Activated naive CD8-positive, alpha-beta T cell treated with anti-CD3 and anti-CD28 coated beads, Interleukin-2, amount 10 ng/mL, durations not matched to agents 7 days and 5 days (primary cell): ENCODE measurements around the gene SDC4. TPM values are rescaled to one million over a fixed set of nuclear protein-coding genes. Genes with fewer than 3 reads are reported as not detected.

Experiments used
- ATAC-seq: fragments of 150-1000 bp; cut with Tn5 transposase; one replicate; pipeline ENCODE4 v1.10.0; 2021; ENCODE audit warnings: low read depth, moderate library complexity
- POLR2A ChIA-PET: fragments of 350-600 bp; sonication (Branson Sonifier 250); formaldehyde crosslinking; loops from one replicate; lab custom pipeline; 2021; ENCODE audit warnings: antibody characterized with exemption; lab: Charles Lee
- DNase-seq: peaks from one replicate; pipeline ENCODE4 v3.0.0; 2021
- H3K27ac Mint-ChIP-seq: one replicate; pipeline ENCODE4 v1.8.0; 2022; ENCODE audit warnings: mild to moderate bottlenecking, mixed read lengths
- H3K27me3 Mint-ChIP-seq: one replicate; pipeline ENCODE4 v1.8.0; 2022; ENCODE audit warnings: mild to moderate bottlenecking, moderate library complexity, mixed read lengths
- H3K36me3 Mint-ChIP-seq: one replicate; pipeline ENCODE4 v1.8.0; 2021; ENCODE audit warnings: mild to moderate bottlenecking, mixed read lengths
- H3K4me1 Mint-ChIP-seq: one replicate; pipeline ENCODE4 v1.8.0; 2021; ENCODE audit warnings: mixed read lengths
- H3K4me3 Mint-ChIP-seq: one replicate; pipeline ENCODE4 v1.8.0; 2022; ENCODE audit warnings: mild to moderate bottlenecking, moderate library complexity, mixed read lengths
- H3K9me3 Mint-ChIP-seq: one replicate; pipeline ENCODE4 v1.8.0; 2021; ENCODE audit warnings: mixed read lengths
- total RNA-seq, 2 experiments: library from RNA; stranded (reverse); gene quantifications; one replicate each; pipeline ENCODE4 v1.2.3, GENCODE V29; 2021

SDC4 gene
- total RNA-seq, 2 experiments from 2014 or later: 7.0 to 7.1 TPM

- H3K4me1 Mint-ChIP-seq: no peaks in the 10 kb centered on the region
- no peaks in the 10 kb centered on the region for H3K9me3 Mint-ChIP-seq
- no peak overlapping the region for H3K27ac Mint-ChIP-seq
- peaks cover 2% of the 10 kb centered on the region for H3K36me3 Mint-ChIP-seq
- H3K4me3 Mint-ChIP-seq: no peak overlapping the region
- POLR2A ChIA-PET: no interaction called here
- DNase-seq (no peak), ATAC-seq (no peak)
- no peaks in the 10 kb centered on the region for H3K27me3 Mint-ChIP-seq
Observed at GRCh38 chr20:45337367-45338120, 10.7 kb downstream of the SDC4 start.

- H3K27ac Mint-ChIP-seq: no peak overlapping the region
Observed at GRCh38 chr20:45336530-45337366, 11.5 kb downstream of the SDC4 start.

GRCh38 chr20:45330476-45330875, 17.7 kb downstream of the SDC4 start:
- ATAC-seq (no peak), DNase-seq (no peak)
- peaks cover 2% of the 10 kb centered on the region for H3K36me3 Mint-ChIP-seq
- H3K4me3 Mint-ChIP-seq: no peak overlapping the region
- no peaks in the 10 kb centered on the region for H3K27me3 Mint-ChIP-seq
- POLR2A ChIA-PET: no interaction called here
- H3K27ac Mint-ChIP-seq: no peak overlapping the region
- H3K4me1 Mint-ChIP-seq: no peaks in the 10 kb centered on the region
- H3K9me3 Mint-ChIP-seq: no peaks in the 10 kb centered on the region

More at GRCh38 chr20:45336530-45337366, 11.5 kb downstream of the SDC4 start:
- no peaks in the 10 kb centered on the region for H3K27me3 Mint-ChIP-seq
- ATAC-seq: no peak
- no peaks in the 10 kb centered on the region for H3K9me3 Mint-ChIP-seq
- no peak for DNase-seq
- H3K36me3 Mint-ChIP-seq: peaks cover 2% of the 10 kb centered on the region
- no peaks in the 10 kb centered on the region for H3K4me1 Mint-ChIP-seq
- no peak overlapping the region for H3K4me3 Mint-ChIP-seq
- POLR2A ChIA-PET: no interaction called here

- Mint-ChIP-seq H3K27me3 (no peaks in the 10 kb centered on the region), H3K27ac (no peak overlapping the region), H3K9me3 (no peaks in the 10 kb centered on the region), H3K4me1 (no peaks in the 10 kb centered on the region), H3K4me3 (no peak overlapping the region), H3K36me3 (peaks cover 2% of the 10 kb centered on the region)
- no peak for DNase-seq
- no peak for ATAC-seq
- POLR2A ChIA-PET: no interaction called here
Observed at GRCh38 chr20:45329497-45330319, 18.5 kb downstream of the SDC4 start.

- H3K4me1 Mint-ChIP-seq: no peaks in the 10 kb centered on the region
- H3K27me3 Mint-ChIP-seq: no peaks in the 10 kb centered on the region
- H3K36me3 Mint-ChIP-seq: peaks cover 2% of the 10 kb centered on the region
- no peak for ATAC-seq
- POLR2A ChIA-PET: no interaction called here
- no peak overlapping the region for H3K27ac Mint-ChIP-seq
- H3K9me3 Mint-ChIP-seq: no peaks in the 10 kb centered on the region
- DNase-seq: no peak
- no peak overlapping the region for H3K4me3 Mint-ChIP-seq
Observed at GRCh38 chr20:45328451-45328850, 19.8 kb downstream of the SDC4 start.

GRCh38 chr20:45325371-45325770, 22.9 kb downstream of the SDC4 start:
- Mint-ChIP-seq H3K27me3 (no peaks in the 10 kb centered on the region), H3K27ac (no peak overlapping the region), H3K36me3 (no peaks in the 10 kb centered on the region), H3K9me3 (no peaks in the 10 kb centered on the region), H3K4me3 (no peak overlapping the region), H3K4me1 (peaks cover 13% of the 10 kb centered on the region)
- ATAC-seq (no peak), DNase-seq (no peak)
- POLR2A ChIA-PET: no interaction called here

GRCh38 chr20:45323731-45324130, 24.5 kb downstream of the SDC4 start:
- ATAC-seq (no peak), DNase-seq (no peak)
- no peaks in the 10 kb centered on the region for H3K27me3 Mint-ChIP-seq
- H3K36me3 Mint-ChIP-seq: no peaks in the 10 kb centered on the region
- H3K27ac Mint-ChIP-seq: no peak overlapping the region
- POLR2A ChIA-PET: interaction anchor here (0.7 to 1.4 kb wide), 3 partner anchors 25 to 646 kb away, joined by 3 to 4 read pairs (median 4); partner anchors contain the start of gene SDC4
- H3K4me1 Mint-ChIP-seq: peaks cover 21% of the 10 kb centered on the region
- H3K4me3 Mint-ChIP-seq: no peak overlapping the region
- H3K9me3 Mint-ChIP-seq: no peaks in the 10 kb centered on the region

- Mint-ChIP-seq H3K27ac (no peak overlapping the region), H3K4me3 (no peak overlapping the region), H3K4me1 (peaks cover 26% of the 10 kb centered on the region), H3K27me3 (no peaks in the 10 kb centered on the region), H3K36me3 (no peaks in the 10 kb centered on the region), H3K9me3 (no peaks in the 10 kb centered on the region)
- ATAC-seq: no peak
- no peak for DNase-seq
- POLR2A ChIA-PET: interaction anchor here (1.4 kb wide), 1 partner anchor 25 kb away, joined by 4 read pairs; the partner anchor contains the start of gene SDC4
Observed at GRCh38 chr20:45322952-45323383, 25.3 kb downstream of the SDC4 start.

- DNase-seq: no peak
- H3K27ac Mint-ChIP-seq: peak overlapping the region; percentile 84
- H3K4me3 Mint-ChIP-seq: peak overlapping the region; percentile 69
- H3K4me1 Mint-ChIP-seq: peaks cover 34% of the 10 kb centered on the region
- POLR2A ChIA-PET: interaction anchor here (0.9 to 2.4 kb wide), 4 partner anchors 53 to 470 kb away, joined by 3 to 11 read pairs (median 3); partner anchors contain the start of genes DNTTIP1 and WFDC3
- H3K9me3 Mint-ChIP-seq: no peaks in the 10 kb centered on the region
- H3K27me3 Mint-ChIP-seq: peaks cover 6% of the 10 kb centered on the region
- ATAC-seq: peak; percentile 43
- H3K36me3 Mint-ChIP-seq: peaks cover 2% of the 10 kb centered on the region
Observed at GRCh38 chr20:45320948-45321595, 27.2 kb downstream of the SDC4 start.

- peak overlapping the region; percentile 93 for H3K27ac Mint-ChIP-seq
- no peaks in the 10 kb centered on the region for H3K9me3 Mint-ChIP-seq
- H3K4me3 Mint-ChIP-seq: peak overlapping the region; percentile 71
- H3K36me3 Mint-ChIP-seq: peaks cover 2% of the 10 kb centered on the region
- DNase-seq (no peak), ATAC-seq (peak; percentile 15)
- peaks cover 21% of the 10 kb centered on the region for H3K27me3 Mint-ChIP-seq
- POLR2A ChIA-PET: interaction anchor here (0.7 to 1.4 kb wide), 4 partner anchors 30 to 452 kb away, joined by 3 to 6 read pairs (median 3); partner anchors contain the start of gene SYS1
- peaks cover 36% of the 10 kb centered on the region for H3K4me1 Mint-ChIP-seq
Observed at GRCh38 chr20:45318948-45319347, 29.3 kb downstream of the SDC4 start.

GRCh38 chr20:45318386-45318939, 29.8 kb downstream of the SDC4 start:
- peaks cover 26% of the 10 kb centered on the region for H3K27me3 Mint-ChIP-seq
- DNase-seq (no peak), ATAC-seq (no peak)
- POLR2A ChIA-PET: interaction anchor here (0.9 to 1.4 kb wide), 3 partner anchors 31 to 453 kb away, joined by 3 to 6 read pairs (median 3); partner anchors contain the start of gene SYS1
- H3K27ac Mint-ChIP-seq: peak overlapping the region; percentile 93
- peaks cover 2% of the 10 kb centered on the region for H3K36me3 Mint-ChIP-seq
- H3K4me1 Mint-ChIP-seq: peaks cover 36% of the 10 kb centered on the region
- peak overlapping the region; percentile 71 for H3K4me3 Mint-ChIP-seq
- H3K9me3 Mint-ChIP-seq: no peaks in the 10 kb centered on the region

- POLR2A ChIA-PET: interaction anchor here (1.0 kb wide), 1 partner anchor 57 kb away, joined by 3 read pairs; no protein-coding TSS in a partner anchor
- peaks cover 35% of the 10 kb centered on the region for H3K4me1 Mint-ChIP-seq
- ATAC-seq: no peak
- peak overlapping the region; percentile 71 for H3K4me3 Mint-ChIP-seq
- H3K36me3 Mint-ChIP-seq: peaks cover 2% of the 10 kb centered on the region
- no peaks in the 10 kb centered on the region for H3K9me3 Mint-ChIP-seq
- H3K27me3 Mint-ChIP-seq: peaks cover 27% of the 10 kb centered on the region
- H3K27ac Mint-ChIP-seq: peak overlapping the region; percentile 93
- no peak for DNase-seq
Observed at GRCh38 chr20:45317826-45318225, 30.4 kb downstream of the SDC4 start.
